GM06990 (cell line): Measurements from ENCODE around the gene NPTX1.

Experiments
- DNase-seq: peaks from one replicate; pipeline ENCODE4 v3.0.0-alpha.2; 2011; ENCODE audit not compliant: insufficient read length; ENCODE audit errors: extremely low read depth
- H3K27me3 ChIP-seq: replicated peaks from 2 replicates; pipeline ENCODE4 v1.6.0; 2011; ENCODE audit warnings: low read length; ENCODE audit not compliant: control insufficient read depth, insufficient read depth
- H3K36me3 ChIP-seq: 2 replicates; pipeline ENCODE4 v1.5.1; 2011; ENCODE audit warnings: low read length; ENCODE audit not compliant: control insufficient read depth, insufficient read depth
- H3K4me3 ChIP-seq: replicated peaks from 2 replicates; pipeline ENCODE4 v1.5.1; 2011; ENCODE audit warnings: low read depth, mild to moderate bottlenecking, control low read depth, low read length
- CTCF ChIP-seq: IDR thresholded peaks from 2 replicates; pipeline ENCODE4 v1.5.1; 2011; ENCODE audit warnings: low read length, control low read depth, mild to moderate bottlenecking, inconsistent platforms; ENCODE audit not compliant: insufficient read depth, poor library complexity, severe bottlenecking

The NPTX1 gene

DNA sequence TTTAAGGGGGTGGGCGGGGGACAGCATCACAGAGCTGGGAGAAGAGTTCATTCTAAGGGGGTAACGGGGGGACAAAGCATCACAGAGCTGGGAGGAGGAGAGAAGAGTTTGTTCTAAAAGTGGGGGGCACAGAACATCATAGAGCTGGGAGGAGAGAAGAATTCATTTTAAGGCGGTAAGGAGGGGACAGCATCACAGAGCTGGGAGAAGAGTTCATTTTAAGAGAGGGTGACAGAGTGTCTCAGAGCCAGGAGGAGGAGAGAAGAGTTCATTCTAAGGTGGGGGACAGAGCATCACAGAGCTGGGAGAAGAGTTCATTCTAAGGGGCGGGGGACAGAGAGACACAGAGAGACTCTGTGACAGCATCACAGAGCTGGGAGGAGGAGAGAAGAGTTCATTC lies 33.6 kb downstream of the NPTX1 start:
- H3K27me3 ChIP-seq, result no peaks in the 10 kb centered on the region; the same call in none of the 2 replicates
- DNase-seq, result no peak
- no peak overlapping the region for H3K4me3 ChIP-seq
- no peaks in the 10 kb centered on the region for H3K36me3 ChIP-seq
- TF ChIP-seq CTCF, result no peak

- TF ChIP-seq CTCF, result no peak
- peaks cover 1% of the 10 kb centered on the region; the same call in 1 of the 2 replicates for H3K27me3 ChIP-seq
- DNase-seq, result no peak
- no peaks in the 10 kb centered on the region for H3K36me3 ChIP-seq
- no peak overlapping the region for H3K4me3 ChIP-seq
Observed at GRCh38 chr17:80442323-80442659, 34.1 kb downstream of the NPTX1 start.

DNA sequence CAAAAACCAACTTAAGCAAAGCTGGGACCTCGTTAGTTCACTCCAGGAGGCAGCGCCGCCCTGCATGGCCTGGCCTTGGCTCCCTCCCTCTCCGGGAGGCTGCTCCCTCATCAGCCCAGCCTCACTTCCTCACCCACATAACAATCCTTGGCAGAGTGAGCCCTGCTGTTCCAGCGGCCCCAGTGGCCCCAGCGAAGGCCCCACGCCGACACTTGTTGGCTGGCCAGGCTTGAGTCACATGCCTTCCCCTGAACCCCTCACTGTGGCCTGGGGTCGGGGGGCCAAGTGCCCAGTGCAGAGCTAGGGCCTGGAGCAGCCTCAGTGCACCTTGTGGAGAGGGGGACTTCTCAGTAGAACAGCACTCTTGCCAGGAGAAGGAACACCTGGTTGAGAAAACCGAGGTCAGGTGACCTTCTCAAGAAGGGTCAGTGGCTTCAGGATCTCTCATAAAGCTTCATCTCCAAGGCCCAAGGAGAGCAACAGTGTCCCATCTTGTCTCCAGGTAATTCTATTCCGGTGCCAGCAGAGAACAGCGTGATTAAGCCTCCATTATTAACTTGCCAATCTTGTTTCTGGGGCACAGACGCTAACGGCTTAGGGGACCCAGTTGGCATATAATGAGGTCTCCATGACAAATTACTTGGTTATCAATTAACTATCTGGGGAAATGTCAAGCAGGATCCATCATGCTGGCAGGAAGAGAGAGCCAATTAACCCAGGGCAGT lies 34.6 kb downstream of the NPTX1 start:
- DNase-seq, result no peak
- H3K27me3 ChIP-seq, result peaks cover 2% of the 10 kb centered on the region; the same call in 1 of the 2 replicates
- no peak overlapping the region for H3K4me3 ChIP-seq
- no peak for TF ChIP-seq CTCF
- no peaks in the 10 kb centered on the region for H3K36me3 ChIP-seq

- Histone ChIP-seq H3K36me3 (no peaks in the 10 kb centered on the region), H3K27me3 (peaks cover 2% of the 10 kb centered on the region; the same call in 1 of the 2 replicates), H3K4me3 (no peak overlapping the region)
- TF ChIP-seq CTCF, result no peak
- DNase-seq, result no peak
Observed at GRCh38 chr17:80441133-80441578, 35.3 kb downstream of the NPTX1 start.

- H3K27me3 ChIP-seq, result peaks cover 2% of the 10 kb centered on the region; the same call in 1 of the 2 replicates
- no peak overlapping the region for H3K4me3 ChIP-seq
- DNase-seq, result no peak
- no peaks in the 10 kb centered on the region for H3K36me3 ChIP-seq
- no peak for TF ChIP-seq CTCF
Observed at GRCh38 chr17:80439499-80439898, 36.9 kb downstream of the NPTX1 start.
